Measurements from ENCODE around the gene SEMA4C. TPM values are rescaled to one million over a fixed set of nuclear protein-coding genes. Genes with fewer than 3 reads are reported as not detected.

SEMA4C gene
- total and polyA plus RNA-seq, 9 of the 15 experiments (the other 6 are each of a cell fraction or from before 2014, with no cell fraction given) = 0.32 to 59.7 (median 23.9) TPM

- TF ChIP-seq E2F8 (IDR thresholded peaks at IDR 0.05; ENCODE audit: low read depth, partially characterized antibody) = no peak
- TF ChIP-seq NR2C2 (CRISPR knock-in tag; IDR thresholded peaks at IDR 0.05) = no peak
- TF ChIP-seq NR2C2 (tag; IDR thresholded peaks at IDR 0.05) = peak; percentile 6
- TF ChIP-seq SPI1 (IDR thresholded peaks at IDR 0.05; ENCODE audit: borderline replicate concordance, low read depth, low read length) = no peak
- TF ChIP-seq VEZF1 (CRISPR knock-in tag; IDR thresholded peaks at IDR 0.05) = peak; percentile 93
- TF ChIP-seq RBM25 (IDR thresholded peaks at IDR 0.05; ENCODE audit: low read depth, low read length, severe bottlenecking) = peak; percentile 100
- TF ChIP-seq ZBTB9 (CRISPR knock-in tag; IDR thresholded peaks at IDR 0.05) = peak; percentile 15; the same call in 1 of the 2 replicates
- TF ChIP-seq RNF2 (IDR thresholded peaks at IDR 0.05) = no peak
- TF ChIP-seq NR2C1 (IDR thresholded peaks at IDR 0.05) = no peak
- no peak for TF ChIP-seq NR2C1 (tag; IDR thresholded peaks at IDR 0.05)
- no peak for TF ChIP-seq HIVEP1 (CRISPR knock-in tag; IDR thresholded peaks at IDR 0.05)
- TF ChIP-seq POLR2AphosphoS5 (IDR thresholded peaks at IDR 0.05; ENCODE audit: control insufficient read depth, insufficient read depth, low read depth, low read length) = peak; percentile 50; the same call in 1 of the 2 replicates
- peak; percentile 16; the same call in 1 of the 2 replicates for TF ChIP-seq DEAF1 (CRISPR knock-in tag; IDR thresholded peaks at IDR 0.05)
- no peak for TF ChIP-seq ZNF174 (CRISPR knock-in tag; IDR thresholded peaks at IDR 0.05)
- TF ChIP-seq KDM2B (CRISPR knock-in tag; IDR thresholded peaks at IDR 0.05) = peak; percentile 55; the same call in 1 of the 2 replicates
- no peak for TF ChIP-seq SNIP1 (IDR thresholded peaks at IDR 0.05; ENCODE audit: low read depth)
- no peak for TF ChIP-seq FOXK1 (CRISPR knock-in tag; IDR thresholded peaks at IDR 0.05; ENCODE audit: borderline replicate concordance)
- TF ChIP-seq ZNF384 (IDR thresholded peaks at IDR 0.05; ENCODE audit: low read depth, low read length) = no peak
- peak; percentile 73; the same call in 1 of the 2 replicates for TF ChIP-seq ATF7 (IDR thresholded peaks at IDR 0.05)
- no peak for TF ChIP-seq CBX3 (IDR thresholded peaks at IDR 0.05; ENCODE audit: borderline replicate concordance in 1 of 2, low read length in 2 of 2)
These were observed 53.6 kb downstream of the SEMA4C start, which contains the start of gene CNNM3 (continued) for GRCh38 chr2:96816127-96816835.
